Cardiac muscle cell (in vitro differentiated cells and primary cell): ENCODE results near the gene SMG7. TPM values are rescaled to one million over a fixed set of nuclear protein-coding genes. Genes with fewer than 3 reads are reported as not detected.

ENCODE experiments used
- DNase-seq, 2 donors: peaks; one replicate each; pipeline versions ENCODE4 v3.0.0 to v3.0.0-alpha.2; 2010 to 2017; ENCODE audit warnings: low read depth in 1 of 2, low spot score in 1 of 2
- H3K27ac ChIP-seq: fragments of 200-600 bp; sonication (generic); 2 replicates; pipeline ENCODE4 v1.5.1; 2016
- H3K27me3 ChIP-seq: fragments of 200-600 bp; sonication (generic); 2 replicates; pipeline ENCODE4 v1.6.0; 2016; ENCODE audit warnings: control low read depth
- H3K36me3 ChIP-seq: fragments of 200-600 bp; sonication (generic); 2 replicates; pipeline ENCODE4 v1.5.1; 2016; ENCODE audit warnings: control low read depth
- H3K4me1 ChIP-seq: fragments of 200-600 bp; sonication (generic); 2 replicates; pipeline ENCODE4 v1.8.1; 2017; ENCODE audit warnings: low read depth, mild to moderate bottlenecking, mixed run types
- H3K4me3 ChIP-seq: fragments of 200-600 bp; sonication (generic); 2 replicates; pipeline ENCODE4 v1.5.1; 2016; ENCODE audit warnings: mild to moderate bottlenecking
- H3K9me3 ChIP-seq: fragments of 200-600 bp; sonication (generic); 2 replicates; pipeline ENCODE4 v1.5.1; 2017; ENCODE audit warnings: low read depth, mild to moderate bottlenecking, control low read depth
- polyA plus RNA-seq: library from polyadenylated mRNA; unstranded; fragments of >200 nt; fragmentation: Nextera tagmentation; extraction: Ambion mirVana; gene quantifications from 2 replicates; pipeline ENCODE4 v1.2.1, GENCODE V29; 2016
- total RNA-seq: library from RNA; depleted of rRNA; stranded (reverse); fragments of >200 nt; gene quantifications from 2 replicates; pipeline ENCODE4 v1.2.3, GENCODE V29; 2016
- TF ChIP-seq, protein P1 (sequence below): IDR thresholded peaks from 2 replicates; pipeline ENCODE4 v1.5.1; 2012; ENCODE audit warnings: low read depth, mild to moderate bottlenecking, low read length

SMG7 gene
- total and polyA plus RNA-seq, 2 experiments from 2014 or later, result 30.9 to 38.8 TPM

DNA sequence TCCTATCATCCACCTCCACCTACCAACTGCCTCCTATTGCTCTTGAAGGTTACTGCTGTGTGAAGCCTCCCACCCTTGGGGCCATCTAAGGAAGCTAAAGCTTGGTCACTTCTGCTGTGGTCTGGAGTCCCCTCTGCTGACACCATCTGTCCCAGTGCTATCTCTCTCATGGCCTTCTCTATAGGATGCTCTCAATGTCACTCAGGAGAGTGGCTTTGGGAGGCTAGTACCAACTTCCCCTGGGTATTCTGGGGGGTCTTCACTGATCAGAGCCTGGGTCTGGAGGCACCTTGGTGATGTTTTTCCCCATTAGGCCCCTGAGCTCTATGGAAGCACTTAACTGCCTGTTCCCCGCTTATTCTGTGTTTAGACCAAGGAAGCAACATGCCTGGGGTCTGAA, 130.2 kb downstream of the SMG7 start:
- H3K9me3 ChIP-seq, result no peaks in the 10 kb centered on the region
- no peak overlapping the region for H3K4me3 ChIP-seq
- H3K27ac ChIP-seq, result no peak overlapping the region
- no peaks in the 10 kb centered on the region for H3K4me1 ChIP-seq
- H3K27me3 ChIP-seq, result no peaks in the 10 kb centered on the region
- TF ChIP-seq, protein P1, sequence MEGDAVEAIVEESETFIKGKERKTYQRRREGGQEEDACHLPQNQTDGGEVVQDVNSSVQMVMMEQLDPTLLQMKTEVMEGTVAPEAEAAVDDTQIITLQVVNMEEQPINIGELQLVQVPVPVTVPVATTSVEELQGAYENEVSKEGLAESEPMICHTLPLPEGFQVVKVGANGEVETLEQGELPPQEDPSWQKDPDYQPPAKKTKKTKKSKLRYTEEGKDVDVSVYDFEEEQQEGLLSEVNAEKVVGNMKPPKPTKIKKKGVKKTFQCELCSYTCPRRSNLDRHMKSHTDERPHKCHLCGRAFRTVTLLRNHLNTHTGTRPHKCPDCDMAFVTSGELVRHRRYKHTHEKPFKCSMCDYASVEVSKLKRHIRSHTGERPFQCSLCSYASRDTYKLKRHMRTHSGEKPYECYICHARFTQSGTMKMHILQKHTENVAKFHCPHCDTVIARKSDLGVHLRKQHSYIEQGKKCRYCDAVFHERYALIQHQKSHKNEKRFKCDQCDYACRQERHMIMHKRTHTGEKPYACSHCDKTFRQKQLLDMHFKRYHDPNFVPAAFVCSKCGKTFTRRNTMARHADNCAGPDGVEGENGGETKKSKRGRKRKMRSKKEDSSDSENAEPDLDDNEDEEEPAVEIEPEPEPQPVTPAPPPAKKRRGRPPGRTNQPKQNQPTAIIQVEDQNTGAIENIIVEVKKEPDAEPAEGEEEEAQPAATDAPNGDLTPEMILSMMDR, result no peak
- DNase-seq, result no peak
- H3K36me3 ChIP-seq, result no peaks in the 10 kb centered on the region

Other genes starting within 250 kb of the SMG7 start
- gene NMNAT2, start 54.1 kb upstream of the SMG7 start, total RNA-seq, result 0.12 and 1.3 TPM in 2 replicates
- gene NMNAT2, start 54.1 kb upstream of the SMG7 start, polyA plus RNA-seq, result not detected in 2 replicates
- gene NCF2, start 118.0 kb downstream of the SMG7 start, total RNA-seq, result 0.06 and 0.60 TPM in 2 replicates
- 0.19 and 1.5 TPM in 2 replicates for gene NCF2, start 118.0 kb downstream of the SMG7 start, polyA plus RNA-seq
- 72.5 and 77.3 TPM in 2 replicates for gene ARPC5, start 163.3 kb downstream of the SMG7 start, total RNA-seq
- gene ARPC5, start 163.3 kb downstream of the SMG7 start, polyA plus RNA-seq, result 179 and 202 TPM in 2 replicates
- not detected in 2 replicates for gene APOBEC4, start 180.8 kb downstream of the SMG7 start, total RNA-seq
- 0.42 TPM in 1 of 2 replicates, not detected in the other for gene APOBEC4, start 180.8 kb downstream of the SMG7 start, polyA plus RNA-seq